Transverse colon (tissue), 4 donors: ENCODE data around the gene DENND11.

ENCODE experiments used
- CTCF ChIP-seq, 5 experiments: fragments of 200-600 bp in 3 of 5; fragments of 450-650 bp in 2 of 5; sonication (generic) in 3 of 5; IDR thresholded peaks; 1 replicate in 2 of 5; 2 replicates in 3 of 5; pipeline ENCODE4 v1.5.1; 2016 to 2017; ENCODE audit warnings: antibody characterized with exemption in 5 of 5, inconsistent platforms in 3 of 5, mild to moderate bottlenecking in 2 of 5, moderate library complexity in 1 of 5
- POLR2AphosphoS5 ChIP-seq, 3 donors: sonication (generic); formaldehyde crosslinking; IDR thresholded peaks; one replicate each; pipeline ENCODE4 v1.6.1; 2016; ENCODE audit warnings: antibody characterized with exemption in 3 of 3

GRCh38 chr7:141673346-141673745 is 28.6 kb downstream of the DENND11 start:
- TF ChIP-seq POLR2AphosphoS5 (IDR thresholded peaks at IDR 0.05): no peak
- no peak for TF ChIP-seq CTCF (IDR thresholded peaks at IDR 0.05)
